NCI-H1048 (cell line): ENCODE data around the gene NTMT1.
"Not testable (repeated sequence)": the region's sequence is repeated elsewhere in the genome, so short reads cannot be mapped to it uniquely, and the experiment has no call there.

Experiments
- DNase-seq: peaks from one replicate; lab custom pipeline; 2025; lab: John Stamatoyannopoulos, UW

The NTMT1 gene

DNA sequence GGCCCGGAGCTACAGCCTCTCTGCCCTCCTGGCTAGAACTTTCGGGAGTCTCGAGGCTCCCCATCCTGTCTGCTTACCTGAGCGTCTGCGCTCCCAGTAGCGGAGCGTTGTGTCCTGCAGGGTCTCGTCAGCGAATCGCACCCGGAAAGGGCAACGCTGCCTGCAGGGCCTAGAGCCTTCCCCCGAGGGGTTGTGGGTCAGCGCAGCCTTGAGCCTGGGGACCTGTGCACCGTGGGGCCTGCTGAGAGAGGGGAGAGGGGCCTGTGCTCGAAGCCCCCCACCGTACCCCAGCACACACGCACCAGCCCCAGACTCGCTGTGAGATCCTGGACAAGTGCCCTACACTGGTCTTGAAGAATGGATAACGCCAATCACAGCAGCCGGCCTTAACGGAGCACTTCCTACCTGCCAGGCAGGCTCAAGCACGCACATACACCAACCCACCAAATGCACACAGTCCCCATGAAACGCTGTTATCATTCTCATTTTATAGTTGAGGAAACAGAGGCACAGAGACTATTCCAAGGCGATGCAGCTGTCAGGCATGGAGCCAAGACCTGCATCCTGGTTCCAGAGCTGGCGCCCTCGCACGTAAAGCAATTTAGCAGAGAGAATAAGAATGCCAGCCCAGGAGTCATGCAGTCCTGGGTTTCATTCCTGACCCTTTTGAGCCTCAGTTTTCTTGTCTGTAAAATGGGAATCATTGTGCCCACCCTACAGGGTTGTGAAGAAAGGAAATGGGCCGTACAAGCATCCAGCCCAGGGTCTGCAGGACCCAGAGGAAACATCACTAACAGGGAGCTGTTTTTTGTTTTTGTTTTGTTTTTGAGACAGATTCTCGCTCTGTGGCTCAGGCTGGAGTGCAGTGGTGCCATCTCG, 10.3 kb upstream of the NTMT1 start:
- DNase-seq = no peak

DNA sequence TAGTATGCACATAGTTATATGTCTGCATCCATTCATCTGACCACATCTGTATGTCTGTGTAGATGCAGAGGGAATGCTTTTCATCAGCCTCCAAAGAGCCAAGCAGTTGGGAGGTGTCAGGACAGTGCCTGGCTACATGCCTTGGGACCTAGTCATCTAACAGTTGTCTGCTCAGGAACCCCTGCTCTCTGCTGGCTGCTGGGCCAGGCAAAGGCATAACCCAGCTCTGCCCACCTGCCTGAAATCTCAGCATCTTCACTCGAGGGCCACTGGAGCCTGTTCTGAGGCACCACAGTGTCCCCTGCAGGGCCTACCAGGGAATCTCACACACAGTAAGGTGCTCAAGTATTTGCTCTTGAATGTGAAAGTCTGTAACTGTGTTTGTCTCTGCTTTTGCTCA, 8.8 kb upstream of the NTMT1 start:
- no peak for DNase-seq

GRCh38 chr9:129619787-129620668, 5.9 kb upstream of the NTMT1 start:
- no peak for DNase-seq

GRCh38 chr9:129620669-129621295, 5.2 kb upstream of the NTMT1 start, which contains the start of gene C9orf50:
Gene C9orf50 (minus strand): TSS chr9:129621101. CDS start chr9:129620574, 527 bp downstream.
- DNase-seq = no peak

- no peak for DNase-seq
Observed at GRCh38 chr9:129623331-129623730, 2.6 kb upstream of the NTMT1 start.

DNA sequence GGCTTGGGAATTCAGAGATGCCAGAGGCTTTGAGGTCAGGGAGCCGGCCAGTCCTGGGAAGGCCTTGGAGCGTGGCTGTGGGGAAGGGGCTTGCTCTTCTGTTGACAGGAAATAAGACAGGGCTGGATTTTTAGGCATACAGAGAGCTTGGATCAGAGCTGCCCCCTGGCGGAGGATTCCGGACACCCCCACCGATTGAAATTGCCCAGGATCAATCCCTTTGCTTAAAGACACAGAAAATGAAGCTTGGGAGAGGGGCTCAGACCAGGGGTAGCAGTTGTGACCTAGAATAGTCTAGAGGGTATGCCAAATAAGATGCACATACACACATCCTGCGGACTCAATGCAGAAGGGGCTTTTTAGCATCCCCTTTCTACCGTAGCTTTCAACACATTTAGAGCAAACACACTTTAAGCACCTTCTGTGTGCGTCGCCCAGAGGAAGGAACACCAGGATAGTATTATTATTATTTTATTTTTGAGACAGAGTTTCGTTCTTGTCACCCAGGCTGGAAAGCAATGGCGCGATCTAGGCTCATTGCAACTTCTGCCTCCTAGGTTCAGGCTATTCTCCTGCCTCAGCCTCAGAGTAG, 1.7 kb upstream of the NTMT1 start:
- no peak for DNase-seq

GRCh38 chr9:129624947-129625346, 1.0 kb upstream of the NTMT1 start:
- no peak for DNase-seq

DNA sequence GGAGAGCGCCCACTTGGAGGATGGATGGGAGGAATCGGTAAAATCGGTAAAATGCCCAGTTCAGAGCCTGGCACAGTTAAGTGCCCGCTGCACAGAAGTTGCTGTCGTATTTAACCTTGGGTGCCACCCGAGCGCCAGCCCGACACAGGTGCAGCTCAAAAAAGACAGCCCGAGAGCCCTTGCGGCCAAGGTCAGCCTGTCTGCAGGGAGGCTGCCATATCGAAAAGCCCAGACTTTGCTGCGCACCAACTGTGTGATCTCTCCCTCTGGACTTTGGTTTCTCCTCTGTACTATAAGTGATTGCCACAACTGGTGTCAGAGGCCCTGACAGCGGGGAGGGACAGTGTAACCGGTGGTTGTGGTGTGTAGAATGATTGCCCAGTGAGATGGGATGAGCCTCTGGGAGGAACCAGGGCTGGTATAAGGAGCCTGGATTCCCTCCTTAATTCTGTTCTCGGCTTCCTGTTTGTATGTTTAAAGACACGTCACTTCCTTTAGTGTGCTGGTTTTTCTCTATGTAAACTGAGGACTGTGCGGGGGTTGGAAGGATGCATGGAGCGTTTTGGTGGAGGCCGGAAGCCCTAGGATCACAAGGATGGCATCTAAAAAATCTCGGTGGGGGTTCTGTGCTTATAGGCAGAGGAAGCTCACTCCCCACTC, 792 bp downstream of the NTMT1 start:
- DNase-seq = no peak

GRCh38 chr9:129627556-129628440, 1.8 kb downstream of the NTMT1 start:
- DNase-seq = no peak

GRCh38 chr9:129628709-129629108, 2.7 kb downstream of the NTMT1 start:
- no peak for DNase-seq

- no peak for DNase-seq
Observed at GRCh38 chr9:129629251-129629820, 3.4 kb downstream of the NTMT1 start.

- DNase-seq = no peak
Observed at GRCh38 chr9:129630967-129631673, 5.2 kb downstream of the NTMT1 start.

- DNase-seq = no peak
Observed at GRCh38 chr9:129631674-129632129, 5.7 kb downstream of the NTMT1 start.

DNA sequence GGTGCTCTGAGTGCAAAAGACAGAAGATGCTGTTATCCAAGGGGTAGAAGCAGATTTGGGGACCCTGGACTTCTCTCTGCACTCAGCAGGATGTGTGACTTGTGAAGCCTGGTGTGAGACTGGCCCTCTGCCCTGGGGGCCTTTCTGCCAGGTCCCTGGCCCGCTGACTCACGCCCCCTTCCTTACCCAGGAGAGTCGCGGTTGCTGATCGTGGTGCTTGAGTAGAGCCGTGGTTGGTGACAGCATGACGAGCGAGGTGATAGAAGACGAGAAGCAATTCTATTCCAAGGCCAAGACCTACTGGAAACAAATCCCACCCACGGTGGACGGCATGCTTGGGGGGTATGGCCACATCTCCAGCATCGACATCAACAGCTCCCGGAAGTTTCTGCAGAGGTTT, 6.5 kb downstream of the NTMT1 start:
- no peak for DNase-seq

DNA sequence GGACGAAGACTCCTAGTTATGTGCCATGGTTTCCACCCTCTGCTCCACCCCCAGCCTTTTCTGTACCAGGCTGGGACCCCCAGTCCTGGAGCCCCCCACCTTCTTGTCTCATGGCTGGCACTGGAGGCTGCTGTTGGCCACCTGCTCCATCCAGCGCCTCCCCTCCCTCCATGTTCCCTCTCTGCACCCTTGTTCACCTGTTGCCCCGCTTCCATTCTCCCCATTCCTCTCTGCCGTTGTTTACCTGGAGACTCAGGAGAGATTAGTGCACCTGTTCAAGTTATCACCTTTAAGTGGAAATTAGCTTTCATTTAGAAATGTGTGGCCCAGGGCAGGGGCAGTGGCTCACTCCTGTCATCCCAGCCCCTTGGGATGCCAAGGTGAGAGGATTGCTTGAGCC, 7.2 kb downstream of the NTMT1 start:
- DNase-seq = no peak

- DNase-seq = no peak
Observed at GRCh38 chr9:129633848-129634247, 7.9 kb downstream of the NTMT1 start.

DNA sequence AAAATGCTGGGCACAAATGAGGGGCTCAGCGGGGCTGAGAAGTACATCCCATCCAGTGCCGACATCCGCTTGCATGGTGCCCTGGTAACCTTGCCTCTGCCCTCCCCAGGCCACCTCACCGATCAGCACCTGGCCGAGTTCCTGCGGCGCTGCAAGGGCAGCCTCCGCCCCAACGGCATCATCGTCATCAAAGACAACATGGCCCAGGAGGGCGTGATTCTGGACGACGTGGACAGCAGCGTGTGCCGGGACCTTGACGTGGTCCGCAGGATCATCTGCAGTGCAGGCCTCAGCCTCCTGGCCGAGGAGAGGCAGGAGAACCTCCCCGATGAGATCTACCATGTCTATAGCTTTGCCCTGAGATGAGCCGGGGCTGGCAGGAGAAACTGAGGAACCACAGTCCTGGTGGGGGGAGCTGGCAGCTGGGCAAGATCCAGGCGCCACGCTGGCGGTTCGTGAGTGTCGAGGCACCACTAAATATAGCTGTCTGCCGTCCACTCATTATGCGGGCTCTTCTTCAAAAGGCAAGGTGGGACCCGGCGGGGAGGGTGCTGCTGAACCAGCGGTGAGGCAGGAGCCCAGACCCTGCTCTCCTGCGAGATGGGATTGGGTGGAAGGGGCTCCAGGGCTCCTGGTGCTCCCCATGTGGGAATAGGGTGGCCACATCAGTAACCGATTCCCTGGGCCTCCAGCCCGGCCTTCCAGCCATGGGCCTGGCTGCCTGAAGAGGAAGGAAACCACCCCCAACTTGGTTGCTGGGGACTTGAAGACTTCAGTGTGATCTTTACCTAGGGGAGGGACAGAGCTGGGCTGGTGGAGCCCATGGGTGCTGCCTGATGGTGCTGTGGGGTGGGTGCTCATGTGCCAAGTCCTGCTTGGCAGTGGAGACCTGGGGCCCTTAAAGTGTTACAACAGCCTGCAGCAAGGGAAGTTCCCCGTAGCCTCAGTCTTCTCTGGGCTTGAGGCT, 9.4 kb downstream of the NTMT1 start:
- no peak for DNase-seq

DNA sequence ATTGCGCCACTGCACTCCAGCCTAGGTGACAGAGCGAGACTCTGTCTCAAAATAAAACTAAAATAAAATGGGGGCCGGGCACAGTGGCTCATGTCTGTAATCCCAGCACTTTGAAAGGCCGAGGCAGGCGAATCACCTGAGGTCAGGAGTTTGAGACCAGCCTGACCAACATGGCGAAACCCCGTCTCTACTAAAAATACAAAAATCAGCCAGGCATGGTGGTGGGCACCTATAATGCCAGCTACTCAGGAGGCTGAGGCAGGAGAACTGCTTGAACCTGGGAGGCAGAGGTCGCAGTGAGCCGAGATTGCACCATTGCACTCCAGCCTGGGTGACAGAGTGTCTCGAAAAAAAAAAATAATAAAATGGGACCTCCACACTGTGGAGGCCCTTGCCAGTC, 10.4 kb downstream of the NTMT1 start:
- DNase-seq = not testable (repeated sequence)
